HG03045 (cell line): ENCODE data around the gene ZFP3.
"Not testable (repeated sequence)": the region's sequence is repeated elsewhere in the genome, so short reads cannot be mapped to it uniquely, and the experiment has no call there.

Experiments
- ATAC-seq: cut with Tn5 transposase; IDR thresholded peaks from one replicate; pipeline ENCODE4 v1.9.1; 2021; ENCODE audit warnings: mild to moderate bottlenecking, moderate library complexity; ENCODE audit not compliant: unreplicated experiment

ZFP3 gene

GRCh38 chr17:5124125-5124760, 46.0 kb downstream of the ZFP3 start:
- ATAC-seq = not testable (repeated sequence)

DNA sequence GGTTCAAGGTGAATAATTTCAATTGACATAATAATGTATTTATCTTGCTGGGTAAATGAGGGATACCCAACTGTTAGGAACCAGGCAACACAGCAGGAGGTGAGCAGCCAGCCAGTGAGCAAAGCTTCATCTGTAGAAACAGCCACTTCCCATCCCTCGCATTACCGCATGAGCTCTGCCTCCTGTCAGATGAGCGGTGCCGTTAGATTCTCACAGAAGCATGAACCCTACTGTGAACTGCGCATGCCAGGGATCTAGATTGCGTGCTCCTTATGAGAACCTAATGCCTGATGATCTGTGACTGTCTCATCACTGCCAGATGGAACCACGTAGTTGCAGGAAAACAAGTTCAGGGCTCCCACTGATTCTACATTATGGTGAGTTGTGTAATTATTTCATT, 46.6 kb downstream of the ZFP3 start:
- ATAC-seq = not testable (repeated sequence)

GRCh38 chr17:5126719-5127488, 48.6 kb downstream of the ZFP3 start:
- ATAC-seq = no peak

- ATAC-seq = no peak
These were observed 49.6 kb downstream of the ZFP3 start for GRCh38 chr17:5127910-5128309.

- not testable (repeated sequence) for ATAC-seq
These were observed 50.1 kb downstream of the ZFP3 start for GRCh38 chr17:5128387-5128786.

DNA sequence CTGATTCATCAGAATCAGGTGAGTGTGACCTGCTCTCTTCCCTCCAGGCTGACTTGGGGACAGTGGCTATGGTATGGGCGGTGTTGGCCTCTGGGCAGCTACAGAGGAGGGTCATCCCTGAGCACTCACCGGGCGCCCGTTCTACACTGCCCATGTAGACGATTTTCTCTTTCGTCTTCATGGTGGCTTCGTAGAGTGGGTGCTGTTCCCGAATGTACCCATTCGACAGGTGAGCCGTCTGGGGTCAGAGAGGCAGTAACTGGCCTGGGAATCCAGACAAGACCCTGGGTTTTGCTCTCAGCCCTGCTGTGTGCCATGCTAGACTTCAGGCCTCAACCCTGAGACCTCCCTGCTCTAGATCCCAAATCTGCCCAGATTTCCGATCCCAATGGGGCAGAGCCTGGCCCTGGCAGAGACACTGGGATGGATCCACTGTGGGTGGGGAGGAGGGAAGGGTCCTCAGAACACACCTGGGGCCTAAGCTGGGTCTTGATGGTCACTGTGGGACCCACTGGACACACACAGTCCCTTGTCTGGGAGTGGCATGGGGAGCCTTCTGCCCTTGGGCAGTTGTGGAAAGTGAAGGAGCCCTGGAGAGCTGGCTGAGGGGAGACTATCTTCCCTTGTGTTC, 50.8 kb downstream of the ZFP3 start:
- no peak for ATAC-seq

DNA sequence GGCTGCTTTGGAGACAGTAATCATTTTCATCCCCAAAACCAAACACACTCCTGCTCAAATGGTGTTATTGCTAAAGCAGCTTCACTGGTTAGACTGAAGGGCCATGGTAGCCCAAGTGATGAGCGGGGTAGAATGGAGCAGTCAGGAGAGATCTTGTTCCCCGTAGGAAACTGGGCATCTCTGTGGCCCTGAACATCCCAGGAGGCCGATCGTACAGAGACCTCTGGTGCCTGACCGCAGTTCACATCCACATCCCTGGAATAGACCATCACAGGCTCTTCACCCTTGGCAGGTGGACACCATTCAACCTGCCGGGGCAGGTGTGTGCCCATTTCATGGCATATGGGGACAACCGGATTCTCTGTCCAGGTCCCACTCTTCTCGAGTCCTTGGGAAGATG, 51.5 kb downstream of the ZFP3 start:
- not testable (repeated sequence) for ATAC-seq

GRCh38 chr17:5130261-5130660, 52.0 kb downstream of the ZFP3 start:
- not testable (repeated sequence) for ATAC-seq

DNA sequence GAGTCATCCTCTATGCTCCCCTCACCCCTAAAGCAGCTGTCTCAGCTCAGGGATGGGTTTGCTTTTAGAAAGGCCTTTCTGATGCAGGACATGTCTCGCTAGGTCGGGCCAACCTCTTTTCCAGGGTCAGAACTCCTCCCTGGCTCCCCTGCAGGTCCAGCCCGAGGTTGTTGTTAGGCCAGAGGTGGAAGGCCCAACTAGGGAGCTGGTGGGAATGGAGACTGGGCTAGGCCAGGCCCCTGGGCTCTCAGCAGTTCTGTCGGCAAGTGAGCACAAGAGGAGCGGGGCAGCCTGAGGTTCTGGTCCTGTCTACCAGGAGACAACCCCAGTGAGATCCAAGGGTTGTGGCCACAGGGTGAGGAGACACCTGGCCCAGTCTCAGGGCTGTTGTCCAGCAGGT, 52.4 kb downstream of the ZFP3 start:
- ATAC-seq = not testable (repeated sequence)

- ATAC-seq = no peak
These were observed 53.0 kb downstream of the ZFP3 start for GRCh38 chr17:5131146-5131715.

DNA sequence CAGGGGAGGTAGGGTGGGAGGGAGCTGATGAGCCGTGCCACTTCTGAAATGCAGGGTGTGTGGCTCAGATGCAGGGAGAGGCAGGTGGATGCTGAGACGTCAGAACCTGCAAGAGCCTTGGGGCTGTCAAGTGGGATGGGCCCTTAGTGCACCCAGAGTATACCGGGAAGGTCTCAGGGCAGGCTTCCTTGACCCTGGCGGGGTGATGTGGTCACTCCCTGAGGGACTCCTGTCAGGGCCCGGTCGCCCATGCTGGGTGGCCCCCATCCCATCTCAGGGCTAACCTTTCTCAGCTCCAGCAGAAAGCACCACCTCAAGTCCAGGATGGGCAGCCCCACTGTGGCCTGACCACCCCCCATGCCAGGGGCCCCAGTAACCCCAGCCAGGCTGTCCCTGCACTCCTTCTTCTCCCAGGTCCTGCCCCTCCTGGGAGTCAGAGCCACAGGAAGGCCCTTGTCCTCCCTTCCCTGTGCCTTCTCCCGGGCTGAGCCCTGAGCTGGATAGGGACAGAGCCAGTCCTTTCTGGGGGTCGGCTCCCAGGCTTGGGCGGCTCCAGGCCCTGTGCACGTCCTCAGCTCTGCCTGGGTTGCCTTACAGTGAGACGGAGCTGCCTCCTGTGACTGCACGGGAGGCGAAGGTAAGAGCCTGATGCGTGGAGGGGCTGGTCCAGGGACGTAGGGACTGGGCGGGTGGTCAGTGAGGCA, 53.7 kb downstream of the ZFP3 start:
- ATAC-seq = not testable (repeated sequence)

DNA sequence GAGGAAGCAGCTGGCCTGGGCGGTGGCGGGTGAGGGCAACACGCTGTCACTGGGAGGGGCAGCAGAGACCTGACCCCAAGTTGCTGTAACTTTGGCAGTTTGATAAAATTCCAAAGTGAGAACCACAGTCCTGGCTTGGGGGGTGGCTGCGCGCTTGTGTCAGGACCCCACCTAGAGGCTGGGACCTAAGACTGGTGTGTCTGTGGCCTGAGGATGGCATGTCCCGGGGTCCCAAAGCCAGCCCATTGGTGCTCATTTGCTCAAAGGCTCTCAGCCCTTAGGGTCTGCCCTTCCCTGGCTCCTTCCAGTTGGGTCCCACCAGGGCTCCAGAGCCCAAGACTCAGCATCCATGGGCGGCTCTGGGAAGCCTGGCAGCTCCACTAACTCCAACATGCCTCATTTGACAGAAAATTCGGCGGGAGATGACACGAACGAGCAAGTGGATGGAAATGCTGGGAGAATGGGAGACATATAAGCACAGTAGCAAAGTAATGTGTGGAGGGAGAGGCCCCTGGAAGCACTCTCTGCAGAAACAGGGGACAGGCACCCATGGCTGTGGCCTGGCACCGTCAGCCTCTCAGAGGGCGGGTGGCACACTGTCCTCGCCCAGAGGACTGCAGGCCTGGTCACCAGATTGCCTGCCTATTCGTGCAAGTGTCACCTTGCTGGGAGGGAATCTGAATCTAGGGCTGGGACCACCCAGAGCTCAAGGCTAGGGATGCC, 54.4 kb downstream of the ZFP3 start:
- not testable (repeated sequence) for ATAC-seq

DNA sequence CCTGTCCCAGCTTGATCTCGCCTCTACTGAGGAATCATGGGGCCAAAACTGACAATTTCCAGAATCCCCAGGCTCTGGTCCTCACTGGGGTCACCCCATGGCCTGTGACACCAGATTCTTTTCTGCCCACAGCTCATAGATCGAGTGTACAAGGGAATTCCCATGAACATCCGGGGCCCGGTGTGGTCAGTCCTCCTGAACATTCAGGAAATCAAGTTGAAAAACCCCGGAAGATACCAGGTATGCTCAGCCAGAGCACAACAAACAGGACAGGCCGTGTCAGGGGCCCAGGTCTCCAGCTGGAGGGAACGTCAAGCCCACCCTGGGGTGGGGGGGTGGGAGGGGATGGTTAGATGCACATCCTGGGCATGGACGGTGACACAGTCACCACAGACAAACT, 55.0 kb downstream of the ZFP3 start:
- ATAC-seq = no peak

GRCh38 chr17:5133961-5134360, 55.7 kb downstream of the ZFP3 start:
- not testable (repeated sequence) for ATAC-seq

GRCh38 chr17:5134571-5134970, 56.3 kb downstream of the ZFP3 start:
- ATAC-seq = not testable (repeated sequence)

- ATAC-seq = not testable (repeated sequence)
These were observed 57.0 kb downstream of the ZFP3 start for GRCh38 chr17:5135131-5135712.

DNA sequence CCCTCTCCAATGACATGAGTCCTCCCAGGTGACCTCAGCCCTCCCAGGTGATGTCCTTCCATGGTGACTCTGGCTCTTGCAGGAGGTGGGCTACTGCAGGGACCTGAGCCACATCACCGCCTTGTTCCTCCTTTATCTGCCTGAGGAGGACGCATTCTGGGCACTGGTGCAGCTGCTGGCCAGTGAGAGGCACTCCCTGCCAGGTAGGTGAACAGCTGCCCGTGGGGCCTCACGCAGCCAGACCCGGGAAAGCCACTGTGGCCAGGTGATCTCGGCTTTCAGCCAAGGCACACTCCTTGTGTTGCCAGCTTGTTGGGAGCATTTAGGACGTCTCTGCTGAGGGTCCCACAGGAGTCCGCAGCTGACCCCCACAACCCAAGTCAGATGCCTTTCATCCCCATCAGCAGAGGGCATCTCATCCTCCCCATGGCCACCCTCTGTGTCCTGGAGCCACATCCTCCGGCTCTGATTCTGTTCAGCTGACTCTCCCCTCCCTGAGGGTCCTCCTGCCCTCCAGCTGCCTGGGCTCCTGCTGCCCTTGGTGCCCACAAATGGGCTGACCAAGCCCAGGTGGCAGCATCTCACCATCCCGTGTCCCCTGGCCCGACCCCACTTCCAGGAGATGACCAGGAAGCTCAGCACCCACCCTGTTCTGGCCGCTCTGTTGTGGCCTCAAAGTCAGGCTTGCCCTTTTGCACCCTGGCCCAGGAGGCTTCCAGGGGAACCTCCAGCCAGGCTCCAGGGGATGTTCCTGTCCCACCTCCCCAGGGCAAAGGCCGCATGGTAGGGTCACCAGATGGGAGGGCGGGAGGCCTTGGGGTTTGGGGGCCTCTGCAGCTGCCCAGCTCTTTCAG, 57.7 kb downstream of the ZFP3 start:
- ATAC-seq = no peak

GRCh38 chr17:5136580-5137412, 58.5 kb downstream of the ZFP3 start:
- not testable (repeated sequence) for ATAC-seq
